Endothelial cell (in vitro differentiated cells): Measurements from ENCODE around the gene CGNL1. TPM values are rescaled to one million over a fixed set of nuclear protein-coding genes. Genes with fewer than 3 reads are reported as not detected.

Experiments used
- DNase-seq: peaks from one replicate; pipeline ENCODE4 v3.0.0; 2021; ENCODE audit warnings: low spot score
- H3K27ac Mint-ChIP-seq: one replicate; pipeline ENCODE4 v1.8.0; 2021; ENCODE audit warnings: mixed read lengths, inconsistent platforms; ENCODE audit not compliant: unreplicated experiment
- H3K27me3 Mint-ChIP-seq: one replicate; pipeline ENCODE4 v1.8.0; 2021; ENCODE audit warnings: mild to moderate bottlenecking, moderate library complexity, mixed read lengths, inconsistent platforms; ENCODE audit not compliant: unreplicated experiment
- H3K36me3 Mint-ChIP-seq: one replicate; pipeline ENCODE4 v1.8.0; 2021; ENCODE audit warnings: mild to moderate bottlenecking, low read depth, mixed read lengths, inconsistent platforms; ENCODE audit not compliant: unreplicated experiment
- H3K4me1 Mint-ChIP-seq: one replicate; pipeline ENCODE4 v1.8.0; 2021; ENCODE audit warnings: mild to moderate bottlenecking, mixed read lengths, inconsistent platforms; ENCODE audit not compliant: unreplicated experiment
- H3K4me3 Mint-ChIP-seq: one replicate; pipeline ENCODE4 v1.8.0; 2021; ENCODE audit warnings: mild to moderate bottlenecking, mixed read lengths, inconsistent platforms; ENCODE audit not compliant: unreplicated experiment
- H3K9me3 Mint-ChIP-seq: one replicate; pipeline ENCODE4 v1.8.0; 2021; ENCODE audit warnings: mixed read lengths, inconsistent platforms; ENCODE audit not compliant: unreplicated experiment
- total RNA-seq: library from RNA; stranded (reverse); fragmentation: NEBNext Ultra II Directional; extraction: Animal tissue kit (Norgen Biotek cat#: 25700); gene quantifications from one replicate; pipeline ENCODE4 v1.2.1, GENCODE V29; 2021; ENCODE audit not compliant: unreplicated experiment
- TF ChIP-seq, protein P1 (sequence below): fragments of 200-600 bp; sonication (generic); IDR thresholded peaks from one replicate; pipeline ENCODE4 v1.5.0; 2021; ENCODE audit warnings: antibody characterized with exemption; ENCODE audit not compliant: unreplicated experiment

CGNL1 gene
- total RNA-seq, 1 donor from 2014 or later = 238 TPM

DNA sequence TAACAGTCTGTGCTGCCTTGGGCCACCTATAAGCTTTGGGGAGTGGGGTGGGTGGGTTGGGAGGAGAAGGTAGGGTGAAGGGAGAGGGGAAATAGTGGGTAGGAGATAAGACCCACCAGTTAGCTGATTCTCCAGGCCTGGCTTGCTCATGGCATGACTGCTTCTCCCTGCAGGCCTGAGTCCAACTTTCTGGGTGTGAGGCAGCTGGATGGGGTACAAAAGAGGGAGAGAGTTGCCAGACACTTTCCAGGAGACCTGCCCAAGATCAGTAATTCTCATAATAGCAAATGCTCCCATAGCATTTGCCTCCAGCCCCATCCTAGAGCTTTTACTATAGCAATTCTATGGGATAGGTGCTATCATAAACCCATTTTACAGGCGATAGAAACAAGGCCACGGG, 7.7 kb downstream of the CGNL1 start:
- Mint-ChIP-seq H3K27ac (no peak overlapping the region), H3K4me3 (no peak overlapping the region), H3K36me3 (peaks cover 33% of the 10 kb centered on the region), H3K27me3 (peaks cover under 1% of the 10 kb centered on the region), H3K9me3 (no peaks in the 10 kb centered on the region), H3K4me1 (peaks cover 80% of the 10 kb centered on the region)
- TF ChIP-seq, protein P1, sequence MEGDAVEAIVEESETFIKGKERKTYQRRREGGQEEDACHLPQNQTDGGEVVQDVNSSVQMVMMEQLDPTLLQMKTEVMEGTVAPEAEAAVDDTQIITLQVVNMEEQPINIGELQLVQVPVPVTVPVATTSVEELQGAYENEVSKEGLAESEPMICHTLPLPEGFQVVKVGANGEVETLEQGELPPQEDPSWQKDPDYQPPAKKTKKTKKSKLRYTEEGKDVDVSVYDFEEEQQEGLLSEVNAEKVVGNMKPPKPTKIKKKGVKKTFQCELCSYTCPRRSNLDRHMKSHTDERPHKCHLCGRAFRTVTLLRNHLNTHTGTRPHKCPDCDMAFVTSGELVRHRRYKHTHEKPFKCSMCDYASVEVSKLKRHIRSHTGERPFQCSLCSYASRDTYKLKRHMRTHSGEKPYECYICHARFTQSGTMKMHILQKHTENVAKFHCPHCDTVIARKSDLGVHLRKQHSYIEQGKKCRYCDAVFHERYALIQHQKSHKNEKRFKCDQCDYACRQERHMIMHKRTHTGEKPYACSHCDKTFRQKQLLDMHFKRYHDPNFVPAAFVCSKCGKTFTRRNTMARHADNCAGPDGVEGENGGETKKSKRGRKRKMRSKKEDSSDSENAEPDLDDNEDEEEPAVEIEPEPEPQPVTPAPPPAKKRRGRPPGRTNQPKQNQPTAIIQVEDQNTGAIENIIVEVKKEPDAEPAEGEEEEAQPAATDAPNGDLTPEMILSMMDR = no peak
- no peak for DNase-seq

DNA sequence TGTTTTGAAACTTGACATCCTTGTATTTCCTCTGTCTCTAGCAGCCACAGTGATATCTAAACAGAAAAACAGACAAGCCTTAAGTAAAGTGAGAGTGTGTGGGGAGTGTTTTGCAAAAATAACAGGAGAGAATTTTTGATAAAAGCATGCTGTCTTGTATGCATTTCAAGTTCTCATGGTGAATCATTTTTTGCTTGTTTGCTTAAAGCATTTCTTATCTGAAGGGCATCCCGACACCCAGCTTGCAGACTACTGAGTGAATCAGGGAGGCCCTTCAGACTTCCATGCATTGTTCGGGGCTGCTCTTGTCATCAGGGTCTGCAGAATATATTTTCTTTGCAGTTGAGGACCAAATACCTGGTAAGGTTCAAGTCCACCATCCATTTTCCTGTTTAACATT, 8.5 kb downstream of the CGNL1 start:
- H3K27ac Mint-ChIP-seq = no peak overlapping the region
- peaks cover 37% of the 10 kb centered on the region for H3K36me3 Mint-ChIP-seq
- H3K9me3 Mint-ChIP-seq = no peaks in the 10 kb centered on the region
- TF ChIP-seq, protein P1 = no peak
- peaks cover 3% of the 10 kb centered on the region for H3K27me3 Mint-ChIP-seq
- H3K4me3 Mint-ChIP-seq = no peak overlapping the region
- peaks cover 78% of the 10 kb centered on the region for H3K4me1 Mint-ChIP-seq
- DNase-seq = no peak

DNA sequence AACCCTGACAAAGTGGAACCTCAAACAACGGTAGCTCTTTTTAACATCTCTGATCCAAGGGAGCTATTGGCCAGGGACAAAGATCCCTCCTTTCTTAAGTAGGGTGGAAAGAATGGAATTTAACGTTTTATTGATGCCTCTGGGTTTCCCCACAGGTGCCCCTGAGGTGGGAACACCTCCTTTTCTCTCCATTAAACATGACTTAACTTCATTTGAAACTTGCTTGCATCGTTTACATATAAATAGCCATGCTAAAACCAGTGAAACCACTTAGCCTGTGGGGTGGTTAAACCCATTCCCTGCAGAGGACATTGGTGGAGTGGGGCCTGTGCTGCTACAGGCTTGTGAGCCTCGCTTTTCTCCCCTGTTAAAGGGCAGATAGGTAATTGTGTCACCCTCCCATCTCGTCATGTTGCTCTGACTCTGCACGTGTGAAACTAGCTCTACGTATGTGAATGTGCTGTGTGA, 9.7 kb downstream of the CGNL1 start:
- peaks cover 3% of the 10 kb centered on the region for H3K27me3 Mint-ChIP-seq
- H3K4me1 Mint-ChIP-seq = peaks cover 79% of the 10 kb centered on the region
- DNase-seq = no peak
- TF ChIP-seq, protein P1 = no peak
- no peaks in the 10 kb centered on the region for H3K9me3 Mint-ChIP-seq
- no peak overlapping the region for H3K4me3 Mint-ChIP-seq
- no peak overlapping the region for H3K27ac Mint-ChIP-seq
- peaks cover 39% of the 10 kb centered on the region for H3K36me3 Mint-ChIP-seq

DNA sequence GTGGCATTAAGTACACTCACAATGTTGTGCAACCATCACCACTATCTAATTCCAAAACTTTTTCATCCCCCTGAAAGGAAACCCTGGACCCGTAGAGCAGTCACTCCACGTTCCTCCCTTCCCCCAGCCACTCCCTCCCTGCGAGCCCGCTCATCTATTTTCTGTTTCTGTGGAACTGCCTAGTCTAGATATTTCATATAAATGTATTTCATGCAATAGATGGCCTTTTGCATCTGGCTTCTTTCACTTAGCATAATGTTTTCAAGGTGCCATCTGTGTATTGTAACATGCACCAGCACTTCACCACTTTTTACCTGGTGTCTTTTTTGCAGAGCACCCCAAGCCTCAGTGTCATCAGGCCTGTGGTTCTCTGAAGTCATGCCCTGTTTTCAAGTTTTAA, 10.7 kb downstream of the CGNL1 start:
- Mint-ChIP-seq H3K9me3 (no peaks in the 10 kb centered on the region), H3K36me3 (peaks cover 44% of the 10 kb centered on the region), H3K4me1 (peaks cover 81% of the 10 kb centered on the region), H3K4me3 (peak overlapping the region; percentile 34), H3K27ac (no peak overlapping the region), H3K27me3 (peaks cover 3% of the 10 kb centered on the region)
- no peak for DNase-seq
- TF ChIP-seq, protein P1 = no peak

DNA sequence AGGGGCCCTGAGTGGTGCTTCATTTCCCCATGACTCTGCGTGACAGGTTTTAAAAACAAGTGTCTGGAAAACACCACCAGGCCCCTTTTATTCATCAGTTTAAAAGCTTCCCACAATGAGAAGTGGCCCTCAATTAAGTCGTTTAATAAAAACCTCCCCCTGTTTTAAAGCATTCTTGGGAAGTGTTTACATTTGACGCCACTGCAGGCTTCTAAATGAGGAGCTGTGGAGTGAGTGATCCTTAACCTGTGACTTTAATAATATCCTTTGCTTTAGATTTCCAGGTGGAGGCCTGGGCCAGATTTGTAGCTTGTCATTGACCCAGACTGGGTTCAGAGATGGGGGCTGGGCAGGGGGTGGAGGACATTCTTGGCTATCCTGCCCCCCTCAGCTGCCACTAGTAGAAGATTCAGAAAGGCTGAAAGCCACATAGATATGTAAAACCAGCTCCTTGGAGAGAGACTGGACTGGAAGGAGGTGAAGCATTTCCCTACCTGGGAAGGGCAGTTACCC, 11.3 kb downstream of the CGNL1 start:
- Mint-ChIP-seq H3K27me3 (peaks cover 3% of the 10 kb centered on the region), H3K27ac (peak overlapping the region; percentile 78), H3K9me3 (no peaks in the 10 kb centered on the region), H3K36me3 (peaks cover 45% of the 10 kb centered on the region), H3K4me1 (peaks cover 80% of the 10 kb centered on the region), H3K4me3 (peak overlapping the region; percentile 79)
- TF ChIP-seq, protein P1 = no peak
- DNase-seq = no peak
